NCI-H2196 treated with DMSO at 0.1 percent for 48 hours (cell line): ENCODE measurements around the gene RIOK1.
"Not testable (repeated sequence)": the region's sequence is repeated elsewhere in the genome, so short reads cannot be mapped to it uniquely, and the experiment has no call there.

Source experiments
- DNase-seq: peaks from one replicate; lab custom pipeline; 2025; ENCODE audit not compliant: unreplicated experiment; lab: John Stamatoyannopoulos, UW

The RIOK1 gene

GRCh38 chr6:7439228-7439627 lies 49.6 kb downstream of the RIOK1 start:
- DNase-seq: no peak

GRCh38 chr6:7440476-7440875 lies 50.9 kb downstream of the RIOK1 start:
- DNase-seq: no peak

GRCh38 chr6:7441048-7441775 lies 51.6 kb downstream of the RIOK1 start:
- DNase-seq: no peak

- DNase-seq: no peak
Observed at GRCh38 chr6:7442467-7442866, 52.9 kb downstream of the RIOK1 start.

- no peak for DNase-seq
Observed at GRCh38 chr6:7445101-7445500, 55.5 kb downstream of the RIOK1 start.

- DNase-seq: no peak
Observed at GRCh38 chr6:7445885-7446461, 56.4 kb downstream of the RIOK1 start.

GRCh38 chr6:7446619-7447325 lies 57.2 kb downstream of the RIOK1 start:
- no peak for DNase-seq

GRCh38 chr6:7448232-7448631 lies 58.6 kb downstream of the RIOK1 start:
- DNase-seq: no peak

GRCh38 chr6:7449018-7449417 lies 59.4 kb downstream of the RIOK1 start:
- no peak for DNase-seq

GRCh38 chr6:7451326-7451725 lies 61.7 kb downstream of the RIOK1 start:
- DNase-seq: no peak

- no peak for DNase-seq
Observed at GRCh38 chr6:7452898-7453297, 63.3 kb downstream of the RIOK1 start.

- no peak for DNase-seq
Observed at GRCh38 chr6:7454696-7455358, 65.2 kb downstream of the RIOK1 start.

GRCh38 chr6:7456302-7456701 lies 66.7 kb downstream of the RIOK1 start:
- not testable (repeated sequence) for DNase-seq

GRCh38 chr6:7461416-7461815 lies 71.8 kb downstream of the RIOK1 start:
- DNase-seq: no peak

GRCh38 chr6:7463785-7464184 lies 74.2 kb downstream of the RIOK1 start:
- no peak for DNase-seq

- DNase-seq: no peak
Observed at GRCh38 chr6:7467007-7467897, 77.6 kb downstream of the RIOK1 start.
